K562 (cell line): ENCODE data around the gene MAPT. TPM values are rescaled to one million over a fixed set of nuclear protein-coding genes. Genes with fewer than 3 reads are reported as not detected.

Experiments used
- ARID1B ChIP-seq: fragments of 450-650 bp; IDR thresholded peaks from 2 replicates; pipeline ENCODE4 v1.6.1; 2016; ENCODE audit warnings: antibody characterized with exemption, mild to moderate bottlenecking, inconsistent platforms
- CREM ChIP-seq: IDR thresholded peaks from 2 replicates; pipeline ENCODE4 v1.6.1; 2014; ENCODE audit warnings: antibody characterized with exemption, low read depth
- CXXC5 ChIP-seq: fragments of 250-450 bp; sonication (Bioruptor Pico); IDR thresholded peaks from 2 replicates; pipeline ENCODE4 v1.8.0; 2022; ENCODE audit warnings: inconsistent platforms, mild to moderate bottlenecking, moderate library complexity
- DPF2 ChIP-seq: fragments of 450-650 bp; IDR thresholded peaks from 2 replicates; pipeline ENCODE4 v1.6.1; 2016
- HMGXB4 ChIP-seq: sonication (generic); formaldehyde crosslinking; IDR thresholded peaks from 2 replicates; pipeline ENCODE4 v1.8.1; 2023; ENCODE audit warnings: mild to moderate bottlenecking, missing genetic modification reagents
- L3MBTL2 ChIP-seq: fragments of 450-650 bp; IDR thresholded peaks from 2 replicates; pipeline ENCODE4 v1.6.1; 2016; ENCODE audit warnings: mild to moderate bottlenecking, moderate library complexity
- LEF1 ChIP-seq: fragments of 450-650 bp; IDR thresholded peaks from 2 replicates; pipeline ENCODE4 v1.6.1; 2016; ENCODE audit warnings: mild to moderate bottlenecking
- MAX ChIP-seq: sonication (generic); formaldehyde crosslinking; IDR thresholded peaks from 2 replicates; pipeline ENCODE4 v1.9.0; 2022; ENCODE audit warnings: mild to moderate bottlenecking, missing genetic modification reagents
- OTX1 ChIP-seq: fragments of 450-650 bp; formaldehyde crosslinking; IDR thresholded peaks from 2 replicates; pipeline ENCODE4 v1.4.0; 2022; ENCODE audit warnings: mild to moderate bottlenecking
- SRSF1 ChIP-seq: fragments of 200-400 bp; formaldehyde crosslinking; IDR thresholded peaks from 2 replicates; pipeline ENCODE4 v1.6.1; 2017; ENCODE audit warnings: mild to moderate bottlenecking, low read depth, low read length, moderate library complexity
- TAF1 ChIP-seq: IDR thresholded peaks from 2 replicates; pipeline ENCODE4 v1.6.1; 2011; ENCODE audit warnings: mild to moderate bottlenecking, low read length, moderate library complexity; ENCODE audit not compliant: insufficient read depth, control insufficient read depth, severe bottlenecking; ENCODE audit errors: extremely low read depth
- ZBTB11 ChIP-seq, 3 experiments: fragments of 200-800 bp in 1 of 3; fragments of 250-450 bp in 1 of 3; fragments of 450-650 bp in 1 of 3; sonication (Bioruptor Pico) in 1 of 3; sonication (Bioruptor generic) in 1 of 3; formaldehyde crosslinking in 1 of 3; IDR thresholded peaks; 2 replicates each; pipeline versions ENCODE4 v1.6.1 to v1.8.0; 2016 to 2022; ENCODE audit warnings: mild to moderate bottlenecking in 2 of 3, missing genetic modification characterization in 2 of 3, missing compliant biosample characterization in 1 of 3, moderate library complexity in 1 of 3
- ZBTB7A ChIP-seq: IDR thresholded peaks from 2 replicates; pipeline ENCODE4 v1.6.1; 2011; ENCODE audit warnings: low read depth, mild to moderate bottlenecking, low read length, moderate library complexity, borderline replicate concordance; ENCODE audit not compliant: control insufficient read depth
- ZNF318 ChIP-seq, 2 experiments: fragments of 450-650 bp; IDR thresholded peaks; 2 replicates each; pipeline ENCODE4 v1.6.1; 2016; ENCODE audit warnings: mild to moderate bottlenecking in 2 of 2, borderline replicate concordance in 1 of 2, low read depth in 1 of 2, moderate library complexity in 1 of 2
- polyA plus RNA-seq, 8 experiments: library from polyadenylated mRNA; depleted of rRNA in 4 of 8; stranded (reverse) in 5 of 8; unstranded in 3 of 8; fragments of >200 nt; fragmentation: Nextera tagmentation in 2 of 8; fragmentation: Illumina TruSeq in 1 of 8; extraction: Ambion mirVana in 2 of 8; extraction: Trizol in 1 of 8; gene quantifications; 2 replicates each; pipeline versions ENCODE4 v1.2.1 to v1.2.3, GENCODE V29; 2011 to 2014; ENCODE audit warnings: inconsistent platforms in 1 of 8, missing spikeins in 1 of 8
- total RNA-seq, 7 experiments: library from RNA; depleted of rRNA in 6 of 7; stranded (reverse); fragments of >200 nt in 6 of 7; fragmentation: Illumina TruSeq in 2 of 7; extraction: Trizol in 2 of 7; gene quantifications; 2 replicates each; pipeline versions ENCODE4 v1.2.1 to v1.2.3, GENCODE V29; 2011 to 2021; ENCODE audit warnings: low replicate concordance in 1 of 7

Gene MAPT
- total and polyA plus RNA-seq, 9 of the 15 experiments (the other 6 are each of a cell fraction or from before 2014, with no cell fraction given): 0.04 to 1.1 (median 0.36) TPM

- TF ChIP-seq ZBTB11 (CRISPR knock-in tag; IDR thresholded peaks at IDR 0.05) (peak in 1 of 3 experiments; percentile 27; a peak in 1 of 6 replicates), MAX (CRISPR knock-in tag) (no peak), DPF2 (peak; percentile 60; the same call in 1 of the 2 replicates), ARID1B (peak; percentile 54), HMGXB4 (no peak), ZNF318 (IDR thresholded peaks at IDR 0.05; ENCODE audit: borderline replicate concordance in 1 of 2, low read depth in 1 of 2) (no peak), CXXC5 (CRISPR knock-in tag) (peak; percentile 51; the same call in 1 of the 2 replicates), L3MBTL2 (peak; percentile 51; the same call in 1 of the 2 replicates), TAF1 (no peak), OTX1 (CRISPR knock-in tag) (no peak), CREM (0 out of 2 replicates have a peak, but pooled peaks have one; percentile 14), SRSF1 (no peak), ZBTB7A (no peak), LEF1 (no peak)
Observed at GRCh38 chr17:45854209-45854608, 40.1 kb upstream of the MAPT start (continued).
